Measurements from ENCODE around the gene RNF144A. TPM values are rescaled to one million over a fixed set of nuclear protein-coding genes. Genes with fewer than 3 reads are reported as not detected.

RNF144A gene
- total RNA-seq, 3 donors from 2014 or later = 10.8 to 17.1 (median 11.6) TPM

DNA sequence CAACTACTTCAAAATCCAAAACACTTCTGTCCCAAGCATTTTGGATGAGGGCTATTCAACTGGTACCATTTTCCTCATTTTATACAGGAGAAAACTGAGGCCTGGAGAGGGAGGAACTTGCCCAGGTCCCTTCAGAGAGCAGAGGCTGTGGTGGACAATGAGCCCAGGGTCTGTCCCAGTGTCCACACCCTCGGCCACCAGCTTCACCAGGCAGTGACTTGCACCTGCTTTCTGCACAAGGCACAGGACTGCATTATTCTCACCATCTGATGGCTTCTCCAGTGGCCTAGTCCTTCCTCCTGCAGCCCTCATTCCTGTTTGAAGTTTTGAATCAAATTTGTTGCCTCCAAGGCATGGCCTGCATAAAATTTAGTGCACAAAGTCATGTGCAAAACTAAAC is 53.3 kb downstream of the RNF144A start:
- Histone ChIP-seq H3K27me3 (no peaks in the 10 kb centered on the region), H3K36me3 (no peaks in the 10 kb centered on the region), H3K4me3 (no peak overlapping the region), H3K4me1 (no peaks in the 10 kb centered on the region), H3K9me3 (no peaks in the 10 kb centered on the region), H3K27ac (no peak overlapping the region)
- intact Hi-C loops (cut with DNase I; ENCODE audit: low total_unique reads) = no loop called here
- DNase-seq (ENCODE audit: low spot score in 2 of 2) = no peak
- TF ChIP-seq, protein P1, sequence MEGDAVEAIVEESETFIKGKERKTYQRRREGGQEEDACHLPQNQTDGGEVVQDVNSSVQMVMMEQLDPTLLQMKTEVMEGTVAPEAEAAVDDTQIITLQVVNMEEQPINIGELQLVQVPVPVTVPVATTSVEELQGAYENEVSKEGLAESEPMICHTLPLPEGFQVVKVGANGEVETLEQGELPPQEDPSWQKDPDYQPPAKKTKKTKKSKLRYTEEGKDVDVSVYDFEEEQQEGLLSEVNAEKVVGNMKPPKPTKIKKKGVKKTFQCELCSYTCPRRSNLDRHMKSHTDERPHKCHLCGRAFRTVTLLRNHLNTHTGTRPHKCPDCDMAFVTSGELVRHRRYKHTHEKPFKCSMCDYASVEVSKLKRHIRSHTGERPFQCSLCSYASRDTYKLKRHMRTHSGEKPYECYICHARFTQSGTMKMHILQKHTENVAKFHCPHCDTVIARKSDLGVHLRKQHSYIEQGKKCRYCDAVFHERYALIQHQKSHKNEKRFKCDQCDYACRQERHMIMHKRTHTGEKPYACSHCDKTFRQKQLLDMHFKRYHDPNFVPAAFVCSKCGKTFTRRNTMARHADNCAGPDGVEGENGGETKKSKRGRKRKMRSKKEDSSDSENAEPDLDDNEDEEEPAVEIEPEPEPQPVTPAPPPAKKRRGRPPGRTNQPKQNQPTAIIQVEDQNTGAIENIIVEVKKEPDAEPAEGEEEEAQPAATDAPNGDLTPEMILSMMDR (IDR thresholded peaks at IDR 0.05) = no peak
- no peak for TF ChIP-seq POLR2AphosphoS5 (IDR thresholded peaks at IDR 0.05)
- TF ChIP-seq POLR2A (IDR thresholded peaks at IDR 0.05) = no peak

DNA sequence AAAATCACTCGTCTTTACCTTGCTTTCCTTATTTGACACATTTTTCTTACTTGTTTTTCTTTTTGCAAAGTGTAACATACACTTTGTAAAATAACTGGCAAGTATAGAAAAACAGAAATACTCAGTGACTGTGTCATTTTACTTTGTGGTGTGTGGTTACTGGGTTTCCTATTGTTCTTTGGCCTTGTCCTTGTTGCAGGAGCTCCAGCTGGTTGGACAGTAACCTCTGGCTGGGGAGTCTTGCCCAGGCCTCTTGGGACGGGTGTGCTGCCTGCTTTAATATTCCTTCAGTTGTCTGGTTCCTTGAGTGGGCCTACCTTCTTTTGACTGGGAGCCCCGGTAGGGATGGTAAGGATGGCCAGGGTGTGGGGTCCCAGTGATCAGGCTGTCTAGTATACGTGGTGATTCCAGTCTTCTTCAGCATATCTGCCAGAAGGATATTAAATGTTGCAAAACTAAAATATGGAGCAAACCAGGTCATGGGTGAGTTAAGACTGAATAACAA is 53.8 kb downstream of the RNF144A start:
- Histone ChIP-seq H3K27ac (no peak overlapping the region), H3K4me3 (no peak overlapping the region), H3K4me1 (no peaks in the 10 kb centered on the region), H3K27me3 (no peaks in the 10 kb centered on the region), H3K9me3 (no peaks in the 10 kb centered on the region), H3K36me3 (no peaks in the 10 kb centered on the region)
- no peak for DNase-seq (ENCODE audit: low spot score in 2 of 2)
- intact Hi-C loops (cut with DNase I; ENCODE audit: low total_unique reads) = no loop called here
- no peak for TF ChIP-seq POLR2A (IDR thresholded peaks at IDR 0.05)
- no peak for TF ChIP-seq POLR2AphosphoS5 (IDR thresholded peaks at IDR 0.05)
- TF ChIP-seq, protein P1 (IDR thresholded peaks at IDR 0.05) = no peak

DNA sequence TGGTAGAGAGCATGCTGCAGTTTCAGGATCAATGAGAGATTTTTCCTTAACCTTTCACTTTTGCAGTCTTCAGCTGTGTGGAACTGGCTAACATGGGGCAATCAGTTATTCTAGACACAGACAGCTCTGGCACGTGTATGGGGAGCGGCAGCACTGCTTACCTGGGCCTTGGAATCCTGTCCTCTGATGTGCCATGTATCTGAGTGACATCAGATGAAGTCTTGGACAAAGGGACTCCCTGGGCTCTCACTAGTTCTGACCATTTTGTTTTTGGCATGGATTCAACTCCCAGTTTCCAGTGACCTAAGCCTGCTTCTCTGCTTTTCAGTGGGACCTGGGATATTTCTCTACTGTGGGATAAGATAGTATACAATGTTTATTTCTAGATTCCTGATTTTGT is 54.3 kb downstream of the RNF144A start:
- Histone ChIP-seq H3K36me3 (no peaks in the 10 kb centered on the region), H3K4me3 (no peak overlapping the region), H3K27ac (no peak overlapping the region), H3K9me3 (no peaks in the 10 kb centered on the region), H3K27me3 (no peaks in the 10 kb centered on the region), H3K4me1 (no peaks in the 10 kb centered on the region)
- no peak for TF ChIP-seq POLR2A (IDR thresholded peaks at IDR 0.05)
- no peak for TF ChIP-seq POLR2AphosphoS5 (IDR thresholded peaks at IDR 0.05)
- TF ChIP-seq, protein P1 (IDR thresholded peaks at IDR 0.05) = no peak
- no peak for DNase-seq (ENCODE audit: low spot score in 2 of 2)
- intact Hi-C loops (cut with DNase I; ENCODE audit: low total_unique reads) = no loop called here

DNA sequence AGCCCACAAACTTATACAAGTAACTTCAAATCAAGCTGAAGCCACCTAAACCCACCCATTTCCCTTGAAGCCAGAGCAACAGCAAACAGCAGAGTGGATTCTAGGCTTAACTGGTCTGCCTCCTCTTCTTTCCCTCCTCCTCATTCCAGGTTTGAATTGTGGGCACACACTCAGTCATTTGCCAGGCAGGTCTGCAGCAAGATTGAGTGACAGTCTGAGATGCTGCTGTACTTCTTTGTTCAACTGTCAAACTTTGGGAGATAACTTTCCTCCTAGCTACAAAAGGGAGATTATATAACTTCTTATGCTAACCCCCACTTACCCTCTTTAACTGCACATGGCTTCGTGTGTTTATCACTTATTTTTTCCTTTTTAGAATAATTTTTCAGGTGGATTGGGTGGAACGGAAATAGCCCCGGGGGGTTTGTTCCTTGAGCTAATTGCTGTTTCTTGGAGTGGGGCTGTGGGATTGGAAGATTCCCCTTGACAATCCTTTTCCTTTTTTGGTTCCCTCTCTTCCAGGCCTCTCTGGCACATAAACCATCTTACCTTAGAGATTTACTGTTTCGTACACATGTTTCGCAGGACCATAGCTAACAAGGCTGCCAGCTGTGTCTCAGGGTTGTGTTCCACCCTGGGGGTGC is 55.0 kb downstream of the RNF144A start:
- Histone ChIP-seq H3K27ac (no peak overlapping the region), H3K4me3 (no peak overlapping the region), H3K4me1 (peaks cover 0 to 3% of the 10 kb centered on the region in 2 donors), H3K27me3 (no peaks in the 10 kb centered on the region), H3K9me3 (no peaks in the 10 kb centered on the region), H3K36me3 (no peaks in the 10 kb centered on the region)
- intact Hi-C loops (cut with DNase I; ENCODE audit: low total_unique reads) = no loop called here
- no peak for DNase-seq (ENCODE audit: low spot score in 2 of 2)
- TF ChIP-seq, protein P1 (IDR thresholded peaks at IDR 0.05) = no peak
- TF ChIP-seq POLR2AphosphoS5 (IDR thresholded peaks at IDR 0.05) (no peak), POLR2A (IDR thresholded peaks at IDR 0.05) (no peak)

DNA sequence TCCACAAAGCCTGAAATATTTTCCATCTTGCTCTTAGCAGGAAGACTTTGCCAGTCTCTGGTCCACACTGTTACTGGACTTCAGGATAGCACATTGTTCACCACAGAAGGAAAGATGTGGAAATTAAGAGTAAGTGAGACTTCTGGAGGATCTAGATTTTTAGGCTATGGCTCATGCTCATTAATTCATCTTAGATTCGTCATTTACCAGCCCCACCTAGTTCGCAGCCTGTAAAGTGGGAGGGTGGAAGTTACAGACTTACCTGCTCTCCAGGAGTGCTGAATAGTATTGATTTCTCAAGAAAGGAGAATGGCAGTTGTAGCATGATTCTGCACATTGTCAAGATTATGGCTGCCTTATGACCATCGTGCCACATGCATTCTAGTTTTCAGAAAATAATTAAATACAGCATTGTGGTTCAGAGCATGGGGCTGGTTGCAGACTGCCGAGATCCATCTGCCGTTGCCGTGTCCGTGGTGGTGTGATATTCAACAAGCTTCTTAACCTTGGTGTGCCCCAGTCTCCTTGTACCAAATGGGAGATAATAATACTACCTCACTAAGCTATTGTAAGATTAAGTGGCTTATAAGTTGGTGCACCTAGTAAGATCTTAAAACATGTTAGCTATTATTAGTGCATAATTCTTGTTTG is 56.8 kb downstream of the RNF144A start:
- H3K36me3 ChIP-seq = no peaks in the 10 kb centered on the region
- TF ChIP-seq POLR2A (IDR thresholded peaks at IDR 0.05) (no peak), POLR2AphosphoS5 (IDR thresholded peaks at IDR 0.05) (no peak)
- TF ChIP-seq, protein P1 (IDR thresholded peaks at IDR 0.05) = no peak
- no peaks in the 10 kb centered on the region for H3K27me3 ChIP-seq
- peaks cover 0 to 4% of the 10 kb centered on the region in 2 donors for H3K4me1 ChIP-seq
- no peak for DNase-seq (ENCODE audit: low spot score in 2 of 2)
- intact Hi-C loops (cut with DNase I; ENCODE audit: low total_unique reads) = no loop called here
- H3K9me3 ChIP-seq = no peaks in the 10 kb centered on the region
- no peak overlapping the region for H3K4me3 ChIP-seq
- no peak overlapping the region for H3K27ac ChIP-seq

Measured in breast epithelium (tissue), 4 donors.